Measurements from ENCODE around the gene LAMB3.

- TF ChIP-seq CTCF (IDR thresholded peaks at IDR 0.05) = no peak
- TF ChIP-seq POLR2A (IDR thresholded peaks at IDR 0.05) = no peak
Observed at GRCh38 chr1:209633335-209633997, 18.8 kb downstream of the LAMB3 start.

Measured in testis (tissue), 2 donors.